ENCODE data around the gene CPNE4. TPM values are rescaled to one million over a fixed set of nuclear protein-coding genes. Genes with fewer than 3 reads are reported as not detected.

The CPNE4 gene
- total and polyA plus RNA-seq, 2 donors (not counting 3 experiments of a cell fraction or from before 2014, with no cell fraction given), result not detected

- DNase-seq (ENCODE audit: low read depth, low spot score) (no peak), FAIRE-seq (no peak)
- ChIA-PET POLR2A (no interaction called here), CTCF (no interaction called here)
- TF ChIP-seq MAX (IDR thresholded peaks at IDR 0.05; ENCODE audit: insufficient read depth, insufficient read length), result no peak
- TF ChIP-seq POLR2A (IDR thresholded peaks at IDR 0.05; ENCODE audit: low read depth, low read length), result no peak
- TF ChIP-seq JUN (IDR thresholded peaks at IDR 0.05; ENCODE audit: borderline replicate concordance, insufficient read depth, insufficient read length, low read depth), result no peak
- no peak for TF ChIP-seq POLR2AphosphoS5 (IDR thresholded peaks at IDR 0.05; ENCODE audit: insufficient read depth, low read depth, low read length)
- no peak for TF ChIP-seq GATA2 (IDR thresholded peaks at IDR 0.05; ENCODE audit: insufficient read depth, insufficient read length, low read depth, low read length)
- no peaks in the 10 kb centered on the region for H3K9me3 ChIP-seq (replicated peaks; ENCODE audit: control insufficient read depth, insufficient read depth, low read length)
- intact Hi-C loops (cut with micrococcal nuclease), result no loop called here
- no peaks in the 10 kb centered on the region for H4K20me1 ChIP-seq (replicated peaks; ENCODE audit: control insufficient read depth, extremely low read depth, insufficient read depth, low read length)
- H3K27ac ChIP-seq (ENCODE audit: insufficient read depth, low read depth, low read length), result no peak overlapping the region
- H3K4me3 ChIP-seq (replicated peaks in 1 of 3; ENCODE audit: insufficient read depth in 1 of 3, low read depth in 1 of 3, low read length in 3 of 3), result no peak overlapping the region
- no peaks in the 10 kb centered on the region for H3K36me3 ChIP-seq (ENCODE audit: control insufficient read depth in 2 of 2, extremely low read depth in 1 of 2, insufficient read depth in 2 of 2, low read length in 2 of 2)
- no peaks in the 10 kb centered on the region for H3K4me1 ChIP-seq (ENCODE audit: control insufficient read depth, extremely low read depth, insufficient read depth, low read length)
- H3K27me3 ChIP-seq (ENCODE audit: control insufficient read depth in 2 of 2, insufficient read depth in 2 of 2, low read length in 2 of 2), result no peaks in the 10 kb centered on the region
- no peak overlapping the region for H3K9ac ChIP-seq (replicated peaks; ENCODE audit: extremely low read depth, insufficient read depth, low read length)
- no TSS peak for BruUV-seq (replicated peaks)
- no peak overlapping the region for H3K4me2 ChIP-seq (ENCODE audit: insufficient read depth, low read length)
- dilution Hi-C loops (cut with MboI; ENCODE audit: extremely low pct_ligation_motif_present, low sequenced_read_pairs), result no loop called here
- H3K9me1 ChIP-seq (replicated peaks; ENCODE audit: control insufficient read depth, extremely low read depth, insufficient read depth, low read length), result no peaks in the 10 kb centered on the region
- H3K79me2 ChIP-seq (ENCODE audit: control insufficient read depth, insufficient read depth, low read length), result no peaks in the 10 kb centered on the region
- H2AFZ ChIP-seq (ENCODE audit: low read depth, low read length), result no peak overlapping the region
Measured at GRCh38 chr3:131730581-131730980, 304.2 kb downstream of the CPNE4 start.

- no TSS peak for BruUV-seq (replicated peaks)
- no peaks in the 10 kb centered on the region for H4K20me1 ChIP-seq (replicated peaks; ENCODE audit: control insufficient read depth, extremely low read depth, insufficient read depth, low read length)
- intact Hi-C loops (cut with micrococcal nuclease) (no loop called here), dilution Hi-C loops (cut with MboI; ENCODE audit: extremely low pct_ligation_motif_present, low sequenced_read_pairs) (no loop called here)
- DNase-seq (ENCODE audit: low read depth, low spot score) (no peak), FAIRE-seq (no peak)
- H3K9me1 ChIP-seq (replicated peaks; ENCODE audit: control insufficient read depth, extremely low read depth, insufficient read depth, low read length), result no peaks in the 10 kb centered on the region
- H3K79me2 ChIP-seq (ENCODE audit: control insufficient read depth, insufficient read depth, low read length), result no peaks in the 10 kb centered on the region
- TF ChIP-seq MYC (IDR thresholded peaks at IDR 0.05; ENCODE audit: low read depth, low read length), result no peak
- no peak for TF ChIP-seq JUN (IDR thresholded peaks at IDR 0.05; ENCODE audit: borderline replicate concordance, insufficient read depth, insufficient read length, low read depth)
- POLR2A ChIA-PET, result no interaction called here
- no peaks in the 10 kb centered on the region for H3K27me3 ChIP-seq (ENCODE audit: control insufficient read depth in 2 of 2, insufficient read depth in 2 of 2, low read length in 2 of 2)
- H3K9me3 ChIP-seq (replicated peaks; ENCODE audit: control insufficient read depth, insufficient read depth, low read length), result no peaks in the 10 kb centered on the region
- no peaks in the 10 kb centered on the region for H3K4me1 ChIP-seq (ENCODE audit: control insufficient read depth, extremely low read depth, insufficient read depth, low read length)
- no peak overlapping the region for H2AFZ ChIP-seq (ENCODE audit: low read depth, low read length)
- no peaks in the 10 kb centered on the region for H3K36me3 ChIP-seq (ENCODE audit: control insufficient read depth in 2 of 2, extremely low read depth in 1 of 2, insufficient read depth in 2 of 2, low read length in 2 of 2)
- H3K4me2 ChIP-seq (ENCODE audit: insufficient read depth, low read length), result no peak overlapping the region
- H3K27ac ChIP-seq (ENCODE audit: insufficient read depth, low read depth, low read length), result no peak overlapping the region
- CTCF ChIA-PET, result no interaction called here
- no peak overlapping the region for H3K9ac ChIP-seq (replicated peaks; ENCODE audit: extremely low read depth, insufficient read depth, low read length)
- H3K4me3 ChIP-seq (replicated peaks in 1 of 3; ENCODE audit: insufficient read depth in 1 of 3, low read depth in 1 of 3, low read length in 3 of 3), result no peak overlapping the region
Measured at GRCh38 chr3:131729643-131730017, 305.2 kb downstream of the CPNE4 start.

Data from endothelial cell of umbilical vein (primary cell).